Testis (tissue), 2 donors: ENCODE results near the gene CBFA2T2.

Experiments used
- POLR2A ChIP-seq: fragments of 450-650 bp; IDR thresholded peaks from one replicate; pipeline ENCODE4 v1.6.1; 2017; ENCODE audit warnings: antibody characterized with exemption, mild to moderate bottlenecking, moderate library complexity
- TF ChIP-seq, protein P1 (sequence below), 3 experiments: fragments of 450-650 bp in 2 of 3; fragments of 200-600 bp in 1 of 3; sonication (generic) in 1 of 3; IDR thresholded peaks; one replicate each; pipeline ENCODE4 v1.5.1; 2016 to 2019; ENCODE audit warnings: antibody characterized with exemption in 3 of 3, mild to moderate bottlenecking in 2 of 3, moderate library complexity in 1 of 3

DNA sequence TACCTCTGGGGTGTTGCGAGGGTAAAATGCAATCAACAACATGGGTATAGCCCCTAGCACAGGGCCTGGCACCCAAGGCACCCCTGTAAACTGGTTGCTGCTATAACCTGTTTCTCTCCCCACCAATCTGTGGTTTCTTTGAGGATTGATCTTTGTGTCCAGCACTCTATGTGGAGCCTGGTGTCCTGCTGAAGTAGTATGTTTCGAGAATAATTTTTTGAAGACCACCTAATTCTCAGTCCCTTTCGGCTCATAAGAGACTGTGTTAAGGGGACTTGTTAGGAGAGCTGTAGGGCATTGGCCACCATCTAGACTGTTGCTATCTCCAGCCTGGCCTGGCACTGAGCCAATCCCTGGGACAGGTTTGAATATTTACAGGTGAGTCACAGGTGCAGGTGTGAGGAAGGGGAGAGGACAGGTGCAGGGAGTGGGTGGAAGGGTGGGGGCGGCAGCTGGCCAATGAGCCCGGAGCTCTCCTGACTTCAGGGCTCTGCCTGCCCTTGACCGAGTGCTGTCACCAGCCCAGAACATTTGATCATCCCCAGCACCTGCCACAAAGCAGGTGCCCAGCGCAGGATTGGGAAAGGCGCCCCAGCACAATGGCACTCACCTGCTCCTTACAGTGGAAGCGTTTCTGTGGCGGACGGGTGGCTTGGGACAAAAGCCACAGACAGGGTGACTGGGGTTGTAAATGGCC is 164.2 kb downstream of the CBFA2T2 start:
- TF ChIP-seq, protein P1, sequence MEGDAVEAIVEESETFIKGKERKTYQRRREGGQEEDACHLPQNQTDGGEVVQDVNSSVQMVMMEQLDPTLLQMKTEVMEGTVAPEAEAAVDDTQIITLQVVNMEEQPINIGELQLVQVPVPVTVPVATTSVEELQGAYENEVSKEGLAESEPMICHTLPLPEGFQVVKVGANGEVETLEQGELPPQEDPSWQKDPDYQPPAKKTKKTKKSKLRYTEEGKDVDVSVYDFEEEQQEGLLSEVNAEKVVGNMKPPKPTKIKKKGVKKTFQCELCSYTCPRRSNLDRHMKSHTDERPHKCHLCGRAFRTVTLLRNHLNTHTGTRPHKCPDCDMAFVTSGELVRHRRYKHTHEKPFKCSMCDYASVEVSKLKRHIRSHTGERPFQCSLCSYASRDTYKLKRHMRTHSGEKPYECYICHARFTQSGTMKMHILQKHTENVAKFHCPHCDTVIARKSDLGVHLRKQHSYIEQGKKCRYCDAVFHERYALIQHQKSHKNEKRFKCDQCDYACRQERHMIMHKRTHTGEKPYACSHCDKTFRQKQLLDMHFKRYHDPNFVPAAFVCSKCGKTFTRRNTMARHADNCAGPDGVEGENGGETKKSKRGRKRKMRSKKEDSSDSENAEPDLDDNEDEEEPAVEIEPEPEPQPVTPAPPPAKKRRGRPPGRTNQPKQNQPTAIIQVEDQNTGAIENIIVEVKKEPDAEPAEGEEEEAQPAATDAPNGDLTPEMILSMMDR (IDR thresholded peaks at IDR 0.05), result no peak
- no peak for TF ChIP-seq POLR2A
